Ishikawa (cell line): ENCODE results near the gene THADA.

ENCODE experiments used
- CREB1 ChIP-seq: IDR thresholded peaks from 2 replicates; pipeline ENCODE4 v1.6.1; 2012; ENCODE audit warnings: low read depth
- FOXM1 ChIP-seq: IDR thresholded peaks from 2 replicates; pipeline ENCODE4 v1.6.1; 2012; ENCODE audit warnings: low read depth, borderline replicate concordance
- RAD21 ChIP-seq: IDR thresholded peaks from 2 replicates; pipeline ENCODE4 v1.6.1; 2012; ENCODE audit warnings: low read depth
- REST ChIP-seq: IDR thresholded peaks from 2 replicates; pipeline ENCODE4 v1.6.1; 2012; ENCODE audit warnings: low read depth, mild to moderate bottlenecking
- TAF1 ChIP-seq: IDR thresholded peaks from 2 replicates; pipeline ENCODE4 v1.6.1; 2012; ENCODE audit warnings: low read depth, mild to moderate bottlenecking
- TEAD4 ChIP-seq: IDR thresholded peaks from 2 replicates; pipeline ENCODE4 v1.6.1; 2012
- USF1 ChIP-seq: IDR thresholded peaks from 2 replicates; pipeline ENCODE4 v1.6.1; 2012

- TF ChIP-seq FOXM1 = no peak
- no peak for TF ChIP-seq TAF1
- TF ChIP-seq REST = no peak
- no peak for TF ChIP-seq USF1
- no peak for TF ChIP-seq CREB1
- no peak for TF ChIP-seq RAD21
- TF ChIP-seq TEAD4 = no peak
These were observed 178.5 kb downstream of the THADA start for GRCh38 chr2:43417300-43417699.
